ENCODE data around the gene KCTD16.

Gene KCTD16

DNA sequence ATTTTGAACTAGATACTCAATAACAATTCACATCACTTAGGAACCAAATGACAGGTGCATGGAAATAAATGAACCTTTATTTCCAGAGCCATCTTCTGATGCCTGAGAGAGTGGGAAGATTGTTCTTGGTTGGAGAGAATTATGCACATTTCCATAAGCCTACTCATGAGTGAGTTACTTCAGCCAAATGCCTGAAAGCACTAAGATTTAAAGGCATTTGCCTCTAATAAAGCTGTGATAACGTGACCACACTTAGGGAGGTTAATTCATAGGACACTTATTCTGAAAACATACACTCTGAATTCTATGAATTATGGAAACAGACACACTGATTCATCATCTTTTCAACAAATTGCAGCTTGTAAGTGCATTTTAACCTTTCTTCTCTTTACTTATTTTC, 40.0 kb downstream of the KCTD16 start:
- DNase-seq: no peak

DNA sequence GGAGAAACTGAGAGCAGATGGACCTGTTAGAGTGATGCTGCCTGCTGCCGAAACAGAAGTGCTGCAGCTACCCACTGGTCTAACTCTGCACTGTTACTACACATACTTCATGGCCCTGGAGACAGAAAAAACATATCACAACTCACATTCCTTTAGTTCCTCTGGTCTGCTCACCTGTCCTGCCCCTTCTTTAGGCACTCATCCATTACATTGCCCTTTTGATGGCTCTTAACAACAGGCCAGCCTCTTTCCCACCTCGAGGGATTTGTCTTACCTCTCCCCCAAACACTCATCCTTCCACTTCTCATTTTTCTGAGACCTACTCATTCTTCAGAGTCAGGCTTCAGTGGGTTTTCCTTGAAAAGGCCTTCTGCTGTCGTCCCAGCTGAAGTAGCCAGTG, 49.2 kb downstream of the KCTD16 start:
- no peak for DNase-seq

DNA sequence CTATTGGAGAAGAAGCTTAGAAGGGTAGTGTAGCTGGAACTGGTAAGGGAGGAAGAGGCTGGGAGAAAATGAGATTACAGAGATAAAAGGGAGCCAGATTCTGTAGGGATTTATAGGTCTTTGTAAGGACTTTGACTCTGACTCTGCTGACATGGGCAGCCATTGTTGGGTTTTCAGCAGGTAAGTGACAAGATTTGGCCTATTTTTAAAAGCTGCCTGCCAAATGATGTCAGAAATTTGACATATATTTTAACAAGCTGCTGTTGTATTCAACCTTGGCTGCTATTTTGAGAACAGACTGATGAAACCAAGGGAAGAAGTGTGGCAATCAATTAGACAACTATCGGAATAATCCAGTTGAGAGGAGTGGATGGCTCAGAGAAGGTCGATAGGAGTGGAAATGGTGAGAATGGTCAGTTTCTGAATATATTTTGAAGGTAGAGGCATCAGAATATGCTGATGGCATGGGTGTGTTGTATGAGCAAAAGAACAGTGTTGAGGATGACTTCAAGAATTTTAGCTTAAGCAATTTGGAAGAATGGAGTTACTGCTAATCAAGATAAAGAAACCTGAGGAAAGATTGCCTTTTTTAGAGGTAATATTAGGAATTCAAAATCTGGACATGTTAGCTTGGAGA, 56.8 kb downstream of the KCTD16 start:
- DNase-seq: no peak

DNA sequence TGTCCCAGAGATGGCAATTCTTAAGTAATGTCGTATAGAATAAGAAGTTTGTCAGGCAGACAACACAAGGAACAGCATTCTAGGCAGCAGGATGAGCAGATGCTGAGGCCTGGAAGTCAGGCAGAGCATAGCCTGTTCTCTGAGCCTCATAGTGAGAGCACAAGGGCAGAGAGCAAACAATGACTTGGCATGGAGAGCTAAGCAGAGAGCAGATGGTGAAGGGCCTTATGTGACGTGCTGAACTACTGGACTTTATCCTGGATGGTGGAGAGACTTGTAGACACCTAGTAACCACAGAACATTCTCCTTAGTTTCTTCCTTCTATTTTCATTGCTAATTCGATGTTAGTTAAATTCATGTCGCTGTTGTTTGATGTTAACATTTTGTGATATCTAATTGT, 60.1 kb downstream of the KCTD16 start:
- no peak for DNase-seq

DNA sequence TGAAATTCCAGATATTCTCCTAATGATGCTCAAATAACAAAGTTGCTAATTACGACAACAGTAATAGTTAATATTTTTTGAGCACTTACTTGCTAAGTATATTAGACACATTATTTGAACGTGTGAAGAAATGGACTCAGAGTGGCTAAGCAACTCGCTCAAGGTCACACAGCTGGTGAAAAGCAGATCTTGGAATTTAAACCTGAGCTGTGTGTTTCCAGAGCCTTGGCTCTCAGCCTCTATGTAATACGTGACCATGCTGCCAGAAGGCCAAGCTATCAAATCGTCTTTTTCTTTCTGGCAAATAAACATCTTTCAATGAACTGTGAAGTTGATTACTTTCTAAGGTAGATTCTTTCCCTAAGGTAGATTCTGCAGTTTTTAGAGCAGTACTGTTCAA, 61.6 kb downstream of the KCTD16 start:
- no peak for DNase-seq

DNA sequence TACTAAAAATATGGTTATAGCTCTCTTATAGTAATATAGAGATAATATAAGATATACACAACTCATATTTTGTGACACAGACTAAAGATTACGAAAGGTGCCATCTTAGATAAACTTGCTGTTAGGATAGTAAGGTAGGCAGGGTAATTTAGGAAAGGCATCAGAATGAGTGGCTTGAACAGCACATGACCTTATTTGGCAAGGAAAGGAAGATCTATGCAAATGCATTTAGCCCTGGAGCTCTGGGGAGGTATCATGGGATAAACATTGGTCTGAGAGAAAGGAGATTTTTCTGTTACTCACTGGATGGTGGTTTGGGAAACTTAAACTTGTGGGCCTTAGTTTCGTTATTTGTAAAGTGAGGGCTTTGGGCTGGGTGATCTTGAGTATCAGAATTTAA, 65.8 kb downstream of the KCTD16 start:
- no peak for DNase-seq

DNA sequence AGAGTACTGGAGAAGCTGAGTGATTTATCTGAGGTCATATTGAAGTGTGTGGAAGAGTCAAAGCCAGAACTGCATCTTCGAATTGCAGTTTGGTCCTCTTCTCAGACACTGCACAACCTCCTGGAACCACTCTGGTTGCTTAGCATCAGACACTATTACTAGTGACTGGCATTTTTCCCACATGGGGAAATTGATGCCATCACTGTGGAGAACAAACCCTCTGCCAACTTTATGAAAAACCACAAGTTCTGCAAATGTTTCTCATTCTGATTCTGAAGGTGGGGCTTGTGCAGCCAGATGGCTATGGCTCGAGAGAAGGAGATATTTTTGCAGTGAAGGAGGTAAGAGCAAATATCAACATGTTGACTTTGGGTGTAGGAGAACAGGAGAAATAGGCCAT, 67.2 kb downstream of the KCTD16 start:
- no peak for DNase-seq

DNA sequence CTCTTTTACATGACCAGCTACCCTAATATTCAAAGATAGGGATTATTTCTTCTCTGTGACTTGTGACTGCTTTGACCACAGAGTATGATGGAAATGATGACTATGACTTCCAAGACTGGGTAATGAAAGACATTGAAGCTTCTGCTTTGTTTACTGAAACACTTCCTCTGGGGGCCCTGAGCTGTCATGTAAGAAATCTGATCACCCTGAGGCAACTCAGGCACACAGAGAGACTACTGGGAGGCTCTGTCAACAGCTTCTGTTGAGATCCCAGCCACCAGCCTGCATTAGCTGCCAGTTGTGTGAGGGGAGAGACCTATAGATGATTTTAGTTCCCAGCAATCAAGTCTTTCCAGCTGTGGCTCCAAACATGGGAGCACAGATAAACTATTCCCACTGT, 76.5 kb downstream of the KCTD16 start:
- DNase-seq: no peak

DNA sequence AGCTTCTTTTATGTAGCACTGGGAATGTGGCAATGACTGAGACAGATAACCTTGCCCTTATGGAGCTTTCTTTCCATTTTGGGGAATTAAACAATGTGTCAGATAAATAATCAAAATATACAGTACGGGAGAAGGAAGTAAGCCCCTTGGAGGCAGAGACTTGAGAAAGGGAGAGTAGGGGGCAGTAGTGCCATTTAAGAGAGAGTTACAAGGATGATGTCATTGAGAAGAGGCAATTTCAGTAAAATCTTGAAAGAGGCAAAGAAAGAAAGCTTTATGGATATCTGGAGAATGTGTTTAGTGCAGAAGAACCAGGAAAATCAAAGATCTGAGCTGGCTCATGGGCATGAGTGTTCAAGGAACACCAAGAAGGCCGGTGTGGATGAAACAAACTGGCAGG, 77.3 kb downstream of the KCTD16 start:
- no peak for DNase-seq

DNA sequence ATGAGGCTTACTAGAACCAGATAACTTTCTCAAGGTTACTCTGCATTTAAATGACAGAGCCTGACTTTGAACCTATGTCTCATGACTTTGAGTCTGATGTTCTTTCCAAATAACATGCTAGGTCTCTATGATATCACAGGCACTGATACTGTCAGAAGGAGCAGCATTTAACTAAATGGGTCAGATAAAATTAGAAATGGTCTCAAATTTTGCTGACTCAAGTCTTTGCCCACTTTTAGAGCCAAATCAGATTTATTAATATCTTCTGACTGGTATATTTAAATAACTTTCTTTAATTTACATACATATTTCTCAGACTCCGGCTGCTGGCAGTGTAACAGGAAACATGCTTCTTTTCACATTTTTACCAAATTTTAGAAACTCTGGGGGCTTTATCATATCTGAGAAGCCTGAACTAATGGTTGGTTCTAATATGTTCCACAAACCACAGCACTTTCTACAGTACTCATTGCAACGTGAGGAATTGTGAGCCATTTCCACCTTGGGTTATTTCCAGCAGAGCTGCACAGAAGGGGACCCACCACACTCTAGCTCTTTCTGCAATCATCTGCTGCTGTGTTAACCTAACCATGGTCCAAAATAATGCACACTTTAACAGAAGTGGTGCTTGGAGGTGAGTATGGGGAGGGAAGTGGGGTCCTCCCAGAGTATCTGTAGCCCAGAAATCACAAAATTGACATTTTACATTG, 79.2 kb downstream of the KCTD16 start:
- DNase-seq: no peak

DNA sequence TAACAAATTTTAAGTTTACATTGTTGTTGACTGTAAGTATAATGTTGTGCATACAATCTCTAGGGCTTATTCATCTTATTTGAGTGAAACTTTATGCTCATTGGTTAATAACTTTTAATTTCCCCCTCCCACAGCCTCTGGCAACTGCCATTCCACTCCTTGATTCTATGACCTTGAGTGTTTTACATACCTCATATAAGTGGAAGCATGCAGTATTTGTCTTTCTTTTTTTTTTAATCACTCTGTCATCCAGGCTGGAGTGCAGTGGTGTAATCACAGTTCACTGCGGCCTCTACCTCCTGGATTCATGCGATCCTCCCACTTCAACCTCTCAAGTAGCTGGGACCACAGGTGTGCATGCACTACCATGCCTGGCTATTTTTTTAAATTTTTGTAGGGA, 83.9 kb downstream of the KCTD16 start:
- DNase-seq: no peak

DNA sequence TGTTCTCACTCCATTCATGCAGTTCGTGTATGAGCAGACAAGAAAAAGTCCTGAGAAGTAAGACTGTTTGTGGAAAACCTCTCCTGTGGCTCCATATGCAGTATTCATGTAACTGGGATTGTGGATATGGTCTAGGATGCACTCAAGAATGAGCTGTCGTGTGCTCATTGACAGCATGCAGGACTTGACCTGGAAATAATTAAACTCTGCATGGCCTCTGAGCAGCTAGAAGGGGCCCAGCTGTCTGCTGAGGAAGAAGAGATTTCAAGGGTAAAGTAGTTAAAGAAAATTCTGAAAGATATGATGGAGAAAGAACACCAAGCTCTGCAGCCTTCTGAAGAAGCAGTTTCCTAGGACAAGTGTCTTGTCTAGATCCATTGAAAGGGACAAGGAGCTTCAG, 89.4 kb downstream of the KCTD16 start:
- DNase-seq: no peak

DNA sequence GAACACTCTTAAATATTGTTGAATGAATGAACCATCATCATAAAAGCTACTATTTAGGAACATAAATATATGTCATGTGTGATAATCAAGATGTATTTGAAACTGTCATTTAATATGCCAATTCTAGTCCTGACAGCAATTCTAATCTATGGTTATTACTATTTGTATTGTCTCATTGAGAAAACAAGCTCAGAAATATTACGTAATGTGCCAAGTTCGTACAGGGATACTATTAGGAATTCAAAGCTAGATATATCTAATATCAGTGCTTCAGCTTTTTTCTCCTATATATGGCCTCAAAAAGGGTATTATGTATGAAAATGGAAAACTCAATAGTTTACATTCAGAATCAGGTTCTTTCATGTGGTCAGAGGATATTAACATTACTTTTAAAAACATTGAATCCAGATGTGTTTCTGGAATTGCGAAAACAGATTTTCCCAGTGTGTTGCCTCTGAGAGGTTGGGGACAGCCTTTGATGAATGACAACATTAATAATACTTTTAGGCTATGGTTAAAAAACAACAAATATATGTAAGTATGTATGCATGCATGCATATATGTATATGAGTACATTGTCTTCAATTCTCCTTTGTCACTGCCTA, 95.1 kb downstream of the KCTD16 start:
- DNase-seq: no peak

DNA sequence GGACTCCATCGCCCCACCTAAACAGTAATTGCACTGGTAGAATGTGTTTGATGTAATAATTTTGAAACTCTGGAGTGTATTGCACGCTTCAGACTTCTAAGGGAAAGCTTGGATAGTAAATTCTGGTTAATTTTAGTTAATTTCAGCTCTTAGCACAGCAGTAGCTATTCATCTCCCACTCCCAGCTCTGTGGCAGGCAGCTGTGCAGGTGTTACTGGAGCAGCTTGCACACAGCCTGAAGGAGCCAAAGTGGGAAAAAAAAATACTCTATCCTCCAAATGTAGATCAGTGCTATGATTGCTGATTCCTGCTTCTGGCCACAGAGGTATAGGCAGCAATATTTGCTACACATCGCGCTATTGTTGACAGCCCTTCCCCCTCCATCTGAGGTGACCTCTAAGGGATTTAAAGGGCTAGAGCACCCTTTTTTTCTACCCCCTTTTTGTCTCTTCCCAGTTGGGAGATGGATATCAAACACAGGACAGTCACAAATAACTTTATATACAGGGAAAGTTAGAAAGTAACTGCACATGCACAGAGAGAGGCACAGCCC, 97.4 kb downstream of the KCTD16 start:
- no peak for DNase-seq

DNA sequence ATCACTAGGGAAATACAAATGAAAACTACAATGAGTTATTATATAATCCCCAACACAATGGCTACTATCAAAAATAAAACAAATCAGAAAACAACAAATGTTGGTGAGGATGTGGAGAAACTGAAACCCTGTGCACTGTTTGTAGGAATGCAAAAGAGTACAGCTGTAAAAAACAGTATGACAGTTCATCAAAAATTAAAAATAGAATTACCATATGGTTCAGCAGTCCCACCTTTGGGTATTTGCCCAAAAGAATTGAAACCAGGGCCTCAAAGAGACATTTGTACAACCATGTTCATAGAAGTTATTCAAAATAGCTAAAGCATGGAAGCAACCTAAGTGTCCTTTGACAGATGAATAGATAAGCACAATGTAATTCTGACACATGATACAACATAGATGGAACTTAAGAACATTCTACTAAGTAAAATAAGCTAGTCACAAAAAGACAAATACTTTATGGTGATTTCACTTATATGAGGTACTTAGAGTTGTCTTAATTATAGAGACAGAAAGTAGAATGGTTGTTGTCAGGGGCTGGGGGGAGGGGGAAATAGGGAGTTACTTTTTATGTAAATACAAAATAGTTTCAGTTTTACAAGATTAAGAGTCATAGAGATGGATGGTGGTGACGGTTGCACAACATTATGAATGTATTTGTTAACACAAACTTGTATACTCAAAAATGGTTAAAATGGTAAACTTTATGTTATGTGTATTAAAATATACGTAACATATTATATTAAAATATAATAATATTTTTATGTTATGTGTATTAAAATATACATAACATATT, 102.8 kb downstream of the KCTD16 start:
- no peak for DNase-seq

DNA sequence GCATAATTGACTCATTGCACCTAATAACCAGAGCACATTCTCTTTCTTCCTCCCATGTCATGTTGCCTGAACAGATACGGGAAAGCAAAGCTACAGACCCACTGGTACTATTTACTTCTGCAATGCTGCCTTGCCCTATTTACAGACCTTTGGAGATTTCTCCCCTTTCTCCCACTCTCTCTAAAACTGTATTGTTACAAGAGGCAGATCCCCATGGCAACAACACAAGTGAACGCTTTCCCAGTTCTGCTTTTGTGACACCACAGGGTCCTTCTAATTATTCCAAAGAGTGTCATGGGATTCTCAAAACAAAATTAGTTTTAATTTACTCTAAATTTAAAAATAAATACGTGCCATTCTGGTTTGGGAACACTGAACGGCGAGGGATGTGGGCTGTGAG, 104.7 kb downstream of the KCTD16 start:
- DNase-seq: no peak

DNA sequence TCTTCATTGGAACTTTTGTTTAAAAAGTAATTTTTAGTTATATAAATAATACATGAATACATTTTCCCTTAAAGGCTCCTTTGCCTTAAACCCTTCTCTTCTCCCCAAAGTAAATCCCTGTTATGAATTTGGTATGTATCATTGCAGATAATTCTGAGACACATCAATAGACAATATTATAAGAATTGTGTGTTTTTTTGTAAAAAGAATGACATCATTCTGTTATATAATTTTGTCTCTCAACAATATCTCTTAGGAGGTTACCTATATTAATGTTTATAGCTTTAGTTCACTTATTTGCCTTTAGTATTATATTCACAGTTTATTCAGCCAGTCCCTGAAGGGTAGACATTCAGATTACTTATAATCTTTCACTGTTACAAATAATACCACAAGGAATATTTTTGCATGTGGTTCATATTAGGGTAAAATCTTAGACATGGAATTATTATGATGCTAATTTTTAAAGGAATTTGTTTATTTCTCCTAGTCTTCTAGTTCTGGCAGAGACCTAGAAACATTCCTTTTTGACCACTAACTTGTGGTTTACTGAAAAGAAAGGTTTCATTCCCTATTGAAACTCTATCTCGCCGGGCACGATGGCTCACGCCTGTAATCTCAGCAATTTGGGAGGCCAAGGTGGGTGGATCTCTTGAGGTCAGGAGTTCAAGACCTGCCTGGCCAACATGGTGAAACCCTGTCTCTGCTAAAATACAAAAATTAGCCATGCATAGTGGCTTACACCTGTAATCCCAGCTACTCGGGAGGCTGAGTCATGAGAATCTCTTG, 105.6 kb downstream of the KCTD16 start:
- DNase-seq: no peak

DNA sequence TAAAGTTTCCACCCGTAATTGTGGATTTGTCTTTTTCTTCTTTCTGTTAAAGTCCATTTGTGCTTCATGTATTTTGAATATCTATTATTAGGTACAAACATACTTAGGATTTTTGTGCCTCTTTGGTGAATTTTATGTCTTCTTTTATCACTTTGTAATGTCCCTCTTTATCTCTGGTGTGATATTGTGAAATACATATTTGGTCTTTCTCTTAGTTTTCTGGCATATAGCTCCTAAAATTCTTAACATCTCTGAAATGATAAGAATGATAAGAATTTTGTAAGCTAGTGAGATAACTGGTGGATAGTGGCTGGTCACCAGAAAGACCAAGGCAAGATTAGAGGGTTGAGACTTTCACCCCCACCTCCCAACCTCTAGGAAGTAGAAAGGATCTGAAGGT, 111.1 kb downstream of the KCTD16 start:
- DNase-seq: no peak

DNA sequence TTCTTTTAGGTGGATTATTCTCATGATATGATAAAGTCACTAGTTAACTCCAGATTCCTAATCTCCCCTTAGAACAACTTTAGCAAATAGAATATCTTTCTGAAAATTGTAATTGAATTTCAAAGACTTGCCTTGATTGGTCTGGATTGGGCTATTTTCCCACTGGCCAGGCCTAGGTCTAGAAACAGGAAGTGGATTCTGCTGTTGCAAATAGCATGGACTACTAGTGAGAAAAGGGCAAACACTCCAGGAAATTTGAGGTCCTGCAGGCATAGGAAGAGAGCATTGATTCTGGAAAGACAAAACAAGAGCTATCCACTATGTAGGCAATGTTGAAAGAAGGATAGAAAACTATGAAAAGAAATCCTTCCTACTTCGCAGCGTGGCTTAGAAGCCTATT, 113.4 kb downstream of the KCTD16 start:
- DNase-seq: no peak

DNA sequence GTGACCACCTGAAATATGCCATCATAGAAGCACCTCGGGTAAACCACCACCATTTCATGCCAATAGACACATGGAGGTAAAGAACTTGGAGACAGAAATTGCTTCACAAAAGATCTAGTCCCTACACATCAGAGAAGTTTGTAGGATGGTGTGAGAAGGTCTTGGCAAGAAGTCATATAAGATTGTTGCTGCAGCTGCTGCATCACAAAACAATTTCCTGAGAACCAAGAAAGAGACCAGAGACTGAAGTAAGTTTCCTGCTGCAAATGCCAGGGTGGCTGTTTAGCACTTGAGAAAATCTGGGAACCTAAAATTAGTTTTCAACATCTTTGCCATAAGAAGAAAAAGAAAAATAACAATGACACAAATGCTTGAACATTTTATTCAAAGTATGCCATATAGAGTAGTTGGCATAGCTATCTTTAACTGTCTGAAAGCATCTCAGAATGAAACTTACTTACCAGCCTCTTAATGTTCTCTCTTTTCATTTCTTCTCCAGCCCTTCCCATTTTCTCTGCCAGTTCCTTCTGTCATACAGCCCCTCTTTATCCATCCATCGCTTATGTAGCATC, 114.3 kb downstream of the KCTD16 start:
- no peak for DNase-seq

DNA sequence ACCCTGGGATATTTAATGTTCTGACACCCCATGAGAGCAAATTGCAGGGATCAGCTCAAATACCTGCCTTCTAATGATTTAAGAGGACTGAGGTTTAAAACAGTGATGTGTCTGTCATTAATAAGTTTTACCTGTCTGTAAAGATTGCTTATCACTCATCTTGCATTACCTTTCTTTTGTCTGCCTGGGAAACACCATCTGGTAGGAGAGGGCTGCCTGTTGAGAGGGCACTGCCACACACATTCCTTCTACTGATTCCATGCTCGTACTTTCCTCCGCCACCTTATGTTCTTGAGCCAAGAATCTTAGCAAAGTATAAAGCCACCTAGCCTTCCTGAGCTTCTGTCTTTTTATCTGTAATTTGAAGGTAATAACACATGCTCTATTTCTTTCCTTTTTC, 118.6 kb downstream of the KCTD16 start:
- DNase-seq: no peak

DNA sequence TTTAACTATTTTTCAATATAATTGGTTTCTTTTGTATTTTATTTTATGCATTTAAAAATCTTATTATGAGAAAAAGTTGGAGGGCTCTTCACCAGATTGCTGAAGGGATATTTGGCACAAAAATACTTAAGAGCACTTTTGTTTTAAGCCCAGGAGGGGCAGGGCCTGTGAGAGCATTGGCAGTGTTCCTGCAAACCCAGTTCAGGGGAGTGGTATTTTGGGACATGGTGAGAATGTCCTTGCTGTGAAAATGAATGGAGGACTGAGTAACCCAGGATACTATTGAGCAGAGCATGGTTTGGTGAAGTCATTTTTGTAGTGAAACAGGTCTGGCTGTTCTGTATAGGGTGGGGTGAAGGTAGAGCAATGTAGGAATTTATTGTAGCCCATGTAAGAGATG, 121.4 kb downstream of the KCTD16 start:
- DNase-seq: no peak

Data from stimulated activated CD8-positive, alpha-beta memory T cell treated with anti-CD3 and anti-CD28 coated beads, Interleukin-4, amount 100 ng/mL, for 48 hours (primary cell).